ENCODE data around the gene ROPN1L. TPM values are rescaled to one million over a fixed set of nuclear protein-coding genes. Genes with fewer than 3 reads are reported as not detected.

Gene ROPN1L
- total and polyA plus RNA-seq, 3 donors from 2014 or later, result 199 to 538 (median 333) TPM

GRCh38 chr5:10424124-10424731 lies 17.5 kb upstream of the ROPN1L start:
- Histone ChIP-seq H3K36me3 (ENCODE audit: low read depth, missing control alignments) (no peaks in the 10 kb centered on the region), H3K4me3 (no peak overlapping the region), H3K27ac (no peak overlapping the region), H3K9me3 (no peaks in the 10 kb centered on the region), H3K4me1 (no peaks in the 10 kb centered on the region), H3K27me3 (no peaks in the 10 kb centered on the region)
- no peak for TF ChIP-seq POLR2A (IDR thresholded peaks at IDR 0.05)
- peak in 1 of 3 experiments; percentile 39 for TF ChIP-seq CTCF (IDR thresholded peaks at IDR 0.05)
- 75 to 78% methylated on average over 6 of the region's 6 CpGs for WGBS, 2 donors
- DNase-seq, result peak; percentile 36
- intact Hi-C loops (cut with DNase I; ENCODE audit: low total_unique reads), result no loop called here

- Histone ChIP-seq H3K36me3 (ENCODE audit: low read depth, missing control alignments) (no peaks in the 10 kb centered on the region), H3K9me3 (no peaks in the 10 kb centered on the region), H3K27me3 (no peaks in the 10 kb centered on the region), H3K4me1 (no peaks in the 10 kb centered on the region), H3K27ac (no peak overlapping the region), H3K4me3 (no peak overlapping the region)
- intact Hi-C loops (cut with DNase I; ENCODE audit: low total_unique reads), result no loop called here
- 75 to 87% methylated on average over 2 of the region's 2 CpGs for WGBS, 2 donors
- TF ChIP-seq POLR2A (IDR thresholded peaks at IDR 0.05) (no peak), CTCF (IDR thresholded peaks at IDR 0.05) (no peak)
- DNase-seq, result no peak
These were observed 14.5 kb upstream of the ROPN1L start for GRCh38 chr5:10427201-10427600.

- H3K27ac ChIP-seq, result no peak overlapping the region
- TF ChIP-seq POLR2A (IDR thresholded peaks at IDR 0.05) (no peak), CTCF (IDR thresholded peaks at IDR 0.05) (no peak)
- no peaks in the 10 kb centered on the region for H3K36me3 ChIP-seq (ENCODE audit: low read depth, missing control alignments)
- no peak overlapping the region for H3K4me3 ChIP-seq
- no peaks in the 10 kb centered on the region for H3K9me3 ChIP-seq
- H3K27me3 ChIP-seq, result no peaks in the 10 kb centered on the region
- intact Hi-C loops (cut with DNase I; ENCODE audit: low total_unique reads), result no loop called here
- 100% methylated on average over 2 of the region's 2 CpGs for WGBS, 2 donors
- no peak for DNase-seq
- no peaks in the 10 kb centered on the region for H3K4me1 ChIP-seq
These were observed 13.7 kb upstream of the ROPN1L start for GRCh38 chr5:10427978-10428377.

- intact Hi-C loops (cut with DNase I; ENCODE audit: low total_unique reads), result no loop called here
- no peaks in the 10 kb centered on the region for H3K36me3 ChIP-seq (ENCODE audit: low read depth, missing control alignments)
These were observed 10.3 kb upstream of the ROPN1L start for GRCh38 chr5:10431415-10431814.

More at GRCh38 chr5:10431415-10431814, 10.3 kb upstream of the ROPN1L start:
- Histone ChIP-seq H3K4me3 (no peak overlapping the region), H3K27ac (no peak overlapping the region), H3K9me3 (no peaks in the 10 kb centered on the region), H3K27me3 (no peaks in the 10 kb centered on the region), H3K4me1 (no peaks in the 10 kb centered on the region)
- WGBS, 2 donors, result 47 to 61% methylated on average over 1 of the region's 1 CpG
- DNase-seq, result no peak
- TF ChIP-seq CTCF (IDR thresholded peaks at IDR 0.05), result no peak
- no peak for TF ChIP-seq POLR2A (IDR thresholded peaks at IDR 0.05)
